ENCODE data around the gene EVPLL. TPM values are rescaled to one million over a fixed set of nuclear protein-coding genes. Genes with fewer than 3 reads are reported as not detected.

Gene EVPLL
- total RNA-seq, 1 donor from 2014 or later: 1.1 TPM

DNA sequence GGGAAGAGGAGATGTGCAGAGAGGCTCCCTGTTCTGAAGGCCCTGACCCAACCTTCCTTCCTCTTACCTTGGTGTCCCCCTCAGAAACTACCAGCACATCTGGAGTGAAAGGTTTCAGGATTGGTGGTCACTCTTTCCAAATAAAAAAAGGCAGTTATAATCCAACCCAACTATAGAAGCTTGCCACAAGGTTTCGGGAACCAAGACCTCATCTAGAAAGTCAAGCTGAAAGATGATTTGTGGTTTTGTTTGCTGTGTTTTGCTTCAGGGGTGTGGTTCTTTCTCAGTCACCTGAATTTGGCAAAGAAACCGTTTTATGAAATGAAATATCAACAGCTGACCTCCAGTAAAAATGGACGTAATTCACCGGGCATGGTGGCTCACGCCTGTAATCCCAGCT is 33.6 kb upstream of the EVPLL start:
- no peak for TF ChIP-seq CTCF (IDR thresholded peaks at IDR 0.05; ENCODE audit: insufficient read depth, low read length, poor library complexity, severe bottlenecking)
- Histone ChIP-seq H3K4me3 (ENCODE audit: low read depth, low read length) (no peak overlapping the region), H3K27me3 (ENCODE audit: control insufficient read depth, insufficient read depth, low read length) (no peaks in the 10 kb centered on the region), H3K36me3 (ENCODE audit: control insufficient read depth, insufficient read depth, low read length) (peaks cover 3% of the 10 kb centered on the region)
- no peak for DNase-seq (ENCODE audit: low read depth)

GRCh38 chr17:18353541-18353940 is 24.0 kb upstream of the EVPLL start:
- TF ChIP-seq CTCF (IDR thresholded peaks at IDR 0.05; ENCODE audit: insufficient read depth, low read length, poor library complexity, severe bottlenecking): no peak
- Histone ChIP-seq H3K36me3 (ENCODE audit: control insufficient read depth, insufficient read depth, low read length) (no peaks in the 10 kb centered on the region), H3K27me3 (ENCODE audit: control insufficient read depth, insufficient read depth, low read length) (no peaks in the 10 kb centered on the region), H3K4me3 (ENCODE audit: low read depth, low read length) (no peak overlapping the region)
- no peak for DNase-seq (ENCODE audit: low read depth)

DNA sequence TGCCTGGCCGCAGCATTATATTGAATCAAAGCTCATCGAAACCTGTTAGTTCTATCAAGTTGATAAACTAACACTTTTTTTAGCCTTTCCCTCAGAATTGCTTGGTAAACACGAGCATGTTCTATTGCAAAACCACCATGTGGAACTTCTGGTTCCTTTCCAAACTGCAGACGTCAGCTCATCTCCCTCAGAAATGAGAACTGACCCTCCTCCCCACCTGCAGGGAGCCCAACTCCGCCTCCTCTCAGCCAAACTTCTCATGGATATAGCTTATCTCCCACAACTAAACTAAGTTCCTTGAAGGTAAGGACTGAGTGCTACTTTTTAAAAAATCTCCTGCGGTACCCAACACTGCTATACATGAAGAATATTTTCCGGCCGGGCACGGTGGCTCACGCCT is 21.0 kb upstream of the EVPLL start:
- no peak for DNase-seq (ENCODE audit: low read depth)
- H3K4me3 ChIP-seq (ENCODE audit: low read depth, low read length): no peak overlapping the region
- H3K36me3 ChIP-seq (ENCODE audit: control insufficient read depth, insufficient read depth, low read length): no peaks in the 10 kb centered on the region
- TF ChIP-seq CTCF (IDR thresholded peaks at IDR 0.05; ENCODE audit: insufficient read depth, low read length, poor library complexity, severe bottlenecking): no peak
- H3K27me3 ChIP-seq (ENCODE audit: control insufficient read depth, insufficient read depth, low read length): no peaks in the 10 kb centered on the region

DNA sequence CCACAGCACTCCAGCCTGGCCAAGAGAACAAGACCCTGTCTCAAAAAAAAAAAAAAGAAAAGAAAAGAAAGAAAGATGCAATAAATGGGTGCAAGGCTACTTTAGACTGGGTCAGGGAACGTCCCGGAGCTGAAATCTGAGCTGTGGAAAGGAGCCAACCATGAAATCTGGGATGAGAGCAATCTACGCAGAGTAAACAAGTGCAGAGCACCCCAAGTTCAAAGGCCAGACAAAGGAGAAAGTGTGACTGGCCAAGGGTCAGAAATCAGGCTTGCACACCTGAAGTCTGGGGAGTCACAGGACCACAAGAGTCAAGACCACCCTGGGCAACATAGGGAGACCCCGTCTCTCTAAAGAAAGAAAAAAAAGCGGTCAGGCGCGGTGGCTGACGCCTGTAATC is 17.1 kb upstream of the EVPLL start:
- Histone ChIP-seq H3K27me3 (ENCODE audit: control insufficient read depth, insufficient read depth, low read length) (no peaks in the 10 kb centered on the region), H3K4me3 (ENCODE audit: low read depth, low read length) (no peak overlapping the region), H3K36me3 (ENCODE audit: control insufficient read depth, insufficient read depth, low read length) (no peaks in the 10 kb centered on the region)
- no peak for DNase-seq (ENCODE audit: low read depth)
- no peak for TF ChIP-seq CTCF (IDR thresholded peaks at IDR 0.05; ENCODE audit: insufficient read depth, low read length, poor library complexity, severe bottlenecking)

GRCh38 chr17:18361837-18362697 is 15.5 kb upstream of the EVPLL start:
- no peak for TF ChIP-seq CTCF (IDR thresholded peaks at IDR 0.05; ENCODE audit: insufficient read depth, low read length, poor library complexity, severe bottlenecking)
- Histone ChIP-seq H3K4me3 (ENCODE audit: low read depth, low read length) (peak overlapping the region; percentile 76), H3K36me3 (ENCODE audit: control insufficient read depth, insufficient read depth, low read length) (no peaks in the 10 kb centered on the region), H3K27me3 (ENCODE audit: control insufficient read depth, insufficient read depth, low read length) (no peaks in the 10 kb centered on the region)
- no peak for DNase-seq (ENCODE audit: low read depth)

DNA sequence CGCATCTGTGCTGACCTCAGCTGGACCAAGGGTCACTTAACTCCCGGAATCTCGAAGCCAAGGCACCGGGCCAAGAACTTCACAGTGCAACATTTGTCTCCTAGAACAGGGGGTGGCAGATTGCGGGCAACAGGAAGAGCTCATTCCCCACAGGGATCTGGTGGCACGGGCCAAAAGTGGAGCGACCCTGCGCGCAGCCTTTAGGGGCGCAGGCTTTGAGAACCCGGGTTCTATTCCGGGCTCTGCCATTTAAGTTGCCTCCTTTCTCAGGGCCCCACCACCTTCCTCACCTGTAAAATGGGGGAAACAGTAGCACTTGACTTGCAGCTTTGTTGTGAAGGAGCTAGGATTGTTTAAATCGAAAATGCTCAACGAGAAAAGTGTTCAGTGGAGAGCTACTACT is 14.9 kb upstream of the EVPLL start:
- DNase-seq (ENCODE audit: low read depth): peak; percentile 42
- no peak for TF ChIP-seq CTCF (IDR thresholded peaks at IDR 0.05; ENCODE audit: insufficient read depth, low read length, poor library complexity, severe bottlenecking)
- Histone ChIP-seq H3K27me3 (ENCODE audit: control insufficient read depth, insufficient read depth, low read length) (no peaks in the 10 kb centered on the region), H3K4me3 (ENCODE audit: low read depth, low read length) (peak overlapping the region; percentile 76), H3K36me3 (ENCODE audit: control insufficient read depth, insufficient read depth, low read length) (no peaks in the 10 kb centered on the region)

Measured in kidney epithelial cell (primary cell).